NAMALWA (cell line): ENCODE data around the gene TIMP2.
"Not testable (repeated sequence)": the region's sequence is repeated elsewhere in the genome, so short reads cannot be mapped to it uniquely, and the experiment has no call there.

Source experiments
- DNase-seq: peaks from one replicate; pipeline ENCODE4 v3.0.0-alpha.2; 2015; ENCODE audit warnings: low spot score

TIMP2 gene

GRCh38 chr17:78956254-78956653 lies 31.1 kb upstream of the TIMP2 start:
- no peak for DNase-seq

GRCh38 chr17:78954684-78955083 lies 29.5 kb upstream of the TIMP2 start:
- no peak for DNase-seq

- no peak for DNase-seq
These were observed 28.5 kb upstream of the TIMP2 start for GRCh38 chr17:78953356-78954350.

GRCh38 chr17:78952706-78953105 lies 27.5 kb upstream of the TIMP2 start:
- DNase-seq, result no peak

- no peak for DNase-seq
These were observed 26.9 kb upstream of the TIMP2 start for GRCh38 chr17:78951967-78952551.

GRCh38 chr17:78950870-78951269 lies 25.7 kb upstream of the TIMP2 start:
- DNase-seq, result no peak

DNA sequence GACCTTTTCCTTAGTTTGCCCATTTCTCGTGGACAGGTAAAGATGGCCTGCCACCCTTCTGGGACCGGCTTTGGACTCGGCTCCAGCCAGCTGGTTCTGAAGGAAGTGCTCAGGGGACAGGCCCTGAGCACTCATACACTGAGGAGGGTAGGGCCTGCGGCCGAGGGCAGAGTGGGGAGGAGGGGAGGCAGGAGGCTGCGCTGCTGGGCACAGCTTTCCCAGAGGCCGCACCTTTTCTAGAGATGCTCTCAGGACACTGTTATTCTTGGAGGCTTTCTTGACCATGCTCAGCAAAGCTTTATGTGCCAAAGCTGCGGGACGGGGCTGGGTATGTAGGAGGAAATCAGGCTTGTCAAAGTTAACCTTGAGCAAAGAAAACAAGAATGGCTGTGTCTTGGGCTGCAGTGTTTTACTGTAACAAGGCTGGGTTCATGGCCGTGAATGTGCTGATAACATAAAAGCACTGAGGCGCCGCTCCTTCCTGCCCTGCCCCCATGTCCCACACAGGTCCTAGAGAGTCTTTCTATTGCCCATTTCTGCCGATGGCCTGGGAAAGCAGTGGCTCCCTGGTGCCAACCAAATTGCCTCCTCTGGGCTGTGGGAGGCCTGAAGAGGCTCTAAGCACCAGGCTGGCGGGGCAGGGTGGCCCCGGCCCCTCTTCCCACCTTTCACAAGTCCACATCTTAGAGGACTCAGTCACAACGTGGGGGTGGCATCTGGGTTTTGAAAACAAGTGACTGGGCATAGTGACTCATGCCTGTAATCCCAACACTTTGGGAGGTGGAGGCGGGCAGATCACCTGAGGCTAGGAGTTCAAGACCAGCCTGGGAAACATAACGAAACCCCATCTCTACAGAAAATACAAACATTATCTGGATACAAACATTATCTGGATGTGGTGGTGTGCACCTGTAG lies 22.3 kb upstream of the TIMP2 start:
- no peak for DNase-seq

- DNase-seq, result no peak
These were observed 21.4 kb upstream of the TIMP2 start for GRCh38 chr17:78946631-78947030.

DNA sequence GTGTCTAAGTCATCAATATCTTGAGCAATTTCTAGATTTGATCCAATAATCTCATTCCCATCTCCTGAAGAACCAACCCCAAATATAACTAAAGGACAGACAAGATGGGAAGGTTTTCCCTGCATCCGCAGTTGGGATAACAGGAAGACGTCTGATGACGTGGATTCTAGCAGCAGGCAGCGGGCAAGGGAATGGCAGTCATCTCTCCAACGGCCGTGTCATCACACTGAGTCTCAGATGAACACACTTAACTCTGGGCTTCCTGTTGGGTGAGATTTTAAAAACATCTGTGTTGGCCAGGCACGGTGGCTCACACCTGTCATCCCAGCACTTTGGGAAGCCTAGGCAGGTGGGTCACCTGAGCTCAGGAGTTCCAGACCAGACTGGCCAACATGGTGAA lies 20.9 kb upstream of the TIMP2 start:
- DNase-seq, result no peak

- not testable (repeated sequence) for DNase-seq
These were observed 20.3 kb upstream of the TIMP2 start for GRCh38 chr17:78945455-78945854.

GRCh38 chr17:78944956-78945355 lies 19.8 kb upstream of the TIMP2 start:
- no peak for DNase-seq

DNA sequence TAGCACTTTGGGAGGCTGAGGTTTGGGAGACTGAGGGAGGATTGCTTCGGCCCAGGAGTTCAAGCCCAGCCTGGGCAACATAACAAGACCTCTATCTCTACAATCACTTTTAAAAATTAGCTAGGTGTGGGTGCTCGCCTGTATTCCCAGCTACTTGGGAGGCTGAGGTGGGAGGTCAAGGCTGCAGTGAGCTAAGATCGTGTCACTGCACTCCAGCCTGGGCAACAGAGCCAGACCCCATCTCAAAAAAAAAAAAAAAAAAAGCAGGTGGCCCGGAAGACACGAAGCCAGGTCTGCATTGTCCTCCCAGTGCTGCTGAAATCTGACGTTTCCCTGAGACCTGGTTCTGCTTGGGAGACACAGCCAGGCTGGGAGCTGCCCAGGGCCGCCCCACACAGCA lies 18.8 kb upstream of the TIMP2 start:
- DNase-seq, result no peak

GRCh38 chr17:78940708-78941107 lies 15.5 kb upstream of the TIMP2 start:
- no peak for DNase-seq

DNA sequence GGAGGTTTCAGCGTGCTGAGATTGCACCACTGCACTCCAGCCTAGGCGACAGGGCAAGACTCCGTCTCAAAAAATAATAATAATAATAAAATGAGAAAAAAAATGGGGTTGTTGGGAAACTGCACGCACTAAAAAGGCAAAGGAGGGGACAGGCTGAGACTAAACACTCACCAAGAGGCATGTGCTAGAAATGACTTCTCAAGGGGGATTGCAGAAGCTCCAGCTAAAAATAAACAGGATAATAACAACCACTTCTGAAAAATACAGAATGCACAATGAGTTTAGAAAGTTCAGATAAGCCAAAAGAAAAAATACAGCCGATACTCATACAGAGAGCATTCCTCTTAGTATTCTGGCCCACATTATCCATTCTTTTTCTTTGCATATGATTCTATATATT lies 15.1 kb upstream of the TIMP2 start:
- no peak for DNase-seq

DNA sequence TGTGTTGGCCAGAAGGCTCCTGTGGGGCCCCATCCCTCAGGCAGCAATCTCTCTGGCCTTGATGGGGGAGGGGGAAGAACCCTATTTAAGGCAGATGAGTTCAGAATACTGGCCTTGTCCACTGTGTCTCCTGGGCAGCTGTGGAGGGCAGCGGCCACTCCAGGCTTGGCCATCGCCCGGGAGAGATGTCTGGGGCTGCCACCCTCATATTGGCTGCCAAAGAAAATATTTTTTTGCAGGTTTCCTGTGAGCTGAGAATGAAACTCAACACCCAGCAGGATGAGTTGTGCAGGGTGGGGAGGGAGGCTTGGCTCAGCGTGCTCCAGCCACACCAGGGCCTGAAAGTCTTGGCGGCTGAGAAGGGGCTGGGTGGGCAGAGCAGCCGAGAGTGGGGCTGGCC lies 14.4 kb upstream of the TIMP2 start:
- DNase-seq, result no peak

DNA sequence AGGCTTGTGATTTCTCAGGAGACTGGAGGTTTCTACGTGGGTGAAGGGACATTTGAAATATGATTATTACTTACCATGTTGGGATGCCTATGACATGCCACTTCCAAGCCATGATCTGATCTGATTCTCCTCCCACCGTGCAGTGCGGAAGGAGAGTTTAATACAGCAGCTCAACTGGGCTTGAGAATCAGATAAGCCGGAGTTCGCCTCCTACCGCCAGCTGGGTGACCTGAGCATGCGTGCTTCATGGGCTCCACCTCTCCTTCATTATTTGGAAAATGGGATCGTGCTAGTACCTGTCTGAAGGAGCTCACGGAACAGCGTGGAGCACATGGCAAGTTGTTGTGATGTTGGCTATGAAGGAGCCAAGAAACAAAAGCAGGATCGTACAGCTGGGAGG lies 12.4 kb upstream of the TIMP2 start:
- DNase-seq, result no peak

- no peak for DNase-seq
These were observed 10.5 kb upstream of the TIMP2 start for GRCh38 chr17:78935419-78936323.

DNA sequence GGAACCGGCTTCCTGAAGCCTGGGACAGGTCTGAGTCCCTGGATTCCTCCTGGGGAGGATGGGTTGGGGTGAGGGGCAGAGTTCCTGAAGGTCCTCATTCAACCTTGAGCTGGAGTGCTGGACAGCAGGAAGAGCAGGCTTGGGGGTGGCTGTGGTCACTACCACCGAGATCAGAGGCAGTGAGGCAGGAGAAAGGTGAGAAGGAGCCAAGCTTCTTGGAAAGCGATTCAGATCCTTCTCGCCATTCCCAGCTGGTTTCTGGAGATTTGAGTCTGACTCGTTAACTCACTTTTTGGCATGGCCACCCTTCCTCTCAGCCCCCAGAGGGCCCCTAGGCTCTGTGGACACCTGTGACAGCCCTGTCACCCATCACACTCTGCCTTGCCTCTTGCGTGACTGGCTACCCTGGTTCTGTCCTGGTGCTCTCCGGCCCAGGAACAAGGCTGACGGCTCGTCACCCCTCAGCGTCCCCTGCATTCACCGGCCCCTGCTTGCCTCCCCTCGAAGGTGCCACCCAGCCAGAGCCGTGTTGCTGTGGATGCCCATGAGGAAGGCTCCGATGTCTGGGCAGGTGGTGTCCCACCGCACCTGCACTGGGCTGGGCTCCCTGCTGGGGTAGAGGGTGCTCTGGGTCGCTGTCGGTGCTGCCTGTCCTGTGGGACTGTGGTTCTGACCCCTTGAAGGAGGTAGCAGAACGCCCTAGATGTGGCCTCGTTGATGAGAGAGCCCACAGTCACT lies 9.7 kb upstream of the TIMP2 start:
- no peak for DNase-seq

DNA sequence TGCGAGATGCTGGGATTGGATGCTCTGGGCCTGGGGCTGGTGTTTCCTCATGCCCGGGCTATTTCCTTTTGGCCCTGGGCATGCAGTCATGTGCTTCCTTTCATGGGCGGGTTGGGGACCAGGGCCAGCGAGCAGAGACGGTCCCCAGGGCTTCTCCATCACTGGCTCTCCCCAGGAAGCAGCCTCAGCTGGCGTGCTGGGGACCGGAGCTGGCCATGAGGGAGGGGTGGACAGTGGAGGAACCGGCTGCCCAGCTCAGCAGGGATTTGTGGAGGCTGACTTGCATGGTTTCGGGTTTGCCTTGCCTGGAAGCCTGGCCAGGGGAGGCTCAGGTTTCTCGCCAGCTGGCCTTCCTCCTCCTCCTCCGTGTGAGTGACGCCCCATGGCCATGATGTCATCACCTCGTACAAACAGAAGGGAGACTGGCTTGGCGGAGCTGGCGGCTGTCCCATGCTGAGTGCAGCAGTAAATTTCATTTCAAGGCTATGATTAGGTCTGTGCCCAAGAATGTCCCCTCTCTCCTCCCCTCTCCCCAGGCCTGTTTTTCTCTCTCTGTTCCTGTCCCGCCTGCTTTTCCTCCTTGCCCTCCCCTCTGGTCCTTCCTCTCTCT lies 8.9 kb upstream of the TIMP2 start:
- no peak for DNase-seq
